Hepatocyte (in vitro differentiated cells): ENCODE measurements around the gene CORO2B. TPM values are rescaled to one million over a fixed set of nuclear protein-coding genes. Genes with fewer than 3 reads are reported as not detected.

Source experiments
- DNase-seq: peaks from one replicate; pipeline ENCODE4 v3.0.0-alpha.2; 2016; ENCODE audit warnings: low spot score
- H2AFZ ChIP-seq: fragments of 200-600 bp; sonication (generic); 2 replicates; pipeline ENCODE4 v1.6.0; 2016; ENCODE audit warnings: antibody characterized with exemption, mild to moderate bottlenecking
- H3K27ac ChIP-seq: fragments of 200-600 bp; sonication (generic); 2 replicates; pipeline ENCODE4 v1.5.1; 2016; ENCODE audit warnings: mild to moderate bottlenecking
- H3K27me3 ChIP-seq: fragments of 200-600 bp; sonication (generic); 2 replicates; pipeline ENCODE4 v1.6.1; 2016
- H3K36me3 ChIP-seq: fragments of 200-600 bp; sonication (generic); replicated peaks from 2 replicates; pipeline ENCODE4 v1.5.1; 2016; ENCODE audit warnings: low read depth; ENCODE audit not compliant: insufficient read depth
- H3K4me1 ChIP-seq: fragments of 200-600 bp; sonication (generic); 2 replicates; pipeline ENCODE4 v1.5.1; 2016; ENCODE audit warnings: mild to moderate bottlenecking, moderate library complexity; ENCODE audit not compliant: insufficient read depth
- H3K4me2 ChIP-seq: fragments of 200-600 bp; sonication (generic); 2 replicates; pipeline ENCODE4 v1.6.0; 2016
- H3K4me3 ChIP-seq: fragments of 200-600 bp; sonication (generic); 2 replicates; pipeline ENCODE4 v1.5.1; 2016; ENCODE audit warnings: mild to moderate bottlenecking
- H3K79me2 ChIP-seq: fragments of 200-600 bp; sonication (generic); 2 replicates; pipeline ENCODE4 v1.6.0; 2017; ENCODE audit warnings: mild to moderate bottlenecking
- H3K9me2 ChIP-seq: fragments of 200-600 bp; sonication (generic); replicated peaks from 2 replicates; pipeline ENCODE4 v1.6.0; 2017; ENCODE audit warnings: mild to moderate bottlenecking; ENCODE audit not compliant: insufficient read depth
- H3K9me3 ChIP-seq: fragments of 200-600 bp; sonication (generic); 2 replicates; pipeline ENCODE4 v1.5.1; 2016; ENCODE audit warnings: low read depth, mild to moderate bottlenecking
- H4K20me1 ChIP-seq: fragments of 200-600 bp; sonication (generic); 2 replicates; pipeline ENCODE4 v1.6.0; 2016; ENCODE audit warnings: mild to moderate bottlenecking; ENCODE audit not compliant: insufficient read depth, poor library complexity, severe bottlenecking
- EZH2 ChIP-seq: fragments of 200-600 bp; sonication (generic); IDR thresholded peaks from 2 replicates; pipeline ENCODE4 v1.6.1; 2016; ENCODE audit warnings: antibody characterized with exemption, mild to moderate bottlenecking, borderline replicate concordance
- EZH2phosphoT487 ChIP-seq: fragments of 200-600 bp; sonication (generic); IDR thresholded peaks from one replicate; pipeline ENCODE4 v1.6.1; 2018; ENCODE audit warnings: antibody characterized with exemption, mild to moderate bottlenecking, low read depth, moderate library complexity; ENCODE audit not compliant: unreplicated experiment, severe bottlenecking
- WGBS: methylation state at CpG from one replicate; pipeline ENCODE4 v1.1.6; 2016; ENCODE audit warnings: low lambda C conversion rate; ENCODE audit errors: missing lambda C conversion rate; 5-methylcytosine and 5-hydroxymethylcytosine counted together
- polyA plus RNA-seq: library from polyadenylated mRNA; unstranded; fragments of >200 nt; fragmentation: Nextera tagmentation; extraction: Ambion mirVana; gene quantifications from 2 replicates; pipeline ENCODE4 v1.2.1, GENCODE V29; 2016
- total RNA-seq: library from RNA; depleted of rRNA; stranded (reverse); fragments of >200 nt; gene quantifications from 2 replicates; pipeline ENCODE4 v1.2.3, GENCODE V29; 2014
- TF ChIP-seq, protein P1 (sequence below): fragments of 200-600 bp; sonication (generic); IDR thresholded peaks from 2 replicates; pipeline ENCODE4 v1.5.1; 2016; ENCODE audit warnings: antibody characterized with exemption, mild to moderate bottlenecking; ENCODE audit not compliant: poor library complexity

The CORO2B gene
- total and polyA plus RNA-seq, 2 experiments from 2014 or later = 2.9 to 5.1 TPM

DNA sequence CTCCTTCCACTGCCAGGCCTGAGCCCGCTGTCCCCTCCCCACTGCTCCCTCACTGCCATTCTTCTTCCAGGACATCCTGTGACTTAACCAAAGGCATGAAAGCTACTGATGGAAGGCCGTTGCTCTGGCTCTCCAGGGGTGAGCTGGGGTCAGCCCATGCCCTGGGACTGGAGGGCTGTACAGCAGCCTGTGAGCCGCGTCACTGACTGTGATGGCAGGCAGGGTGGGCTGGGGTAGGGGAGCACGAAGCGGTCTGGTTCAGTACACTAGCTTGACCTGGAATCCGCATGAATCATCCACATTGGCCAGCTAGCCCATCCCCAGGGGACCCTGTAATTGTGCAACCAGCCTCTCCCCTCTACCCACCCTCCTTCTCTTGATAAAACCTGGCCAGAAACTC lies 30.8 kb downstream of the CORO2B start:
- H3K9me3 ChIP-seq = no peaks in the 10 kb centered on the region
- no peaks in the 10 kb centered on the region for H3K9me2 ChIP-seq
- no peaks in the 10 kb centered on the region for H3K79me2 ChIP-seq
- no peak overlapping the region for H3K27ac ChIP-seq
- no peak for DNase-seq
- 71% methylated on average over 7 of the region's 7 CpGs for WGBS
- H3K4me1 ChIP-seq = peaks cover 16% of the 10 kb centered on the region
- no peak for TF ChIP-seq EZH2phosphoT487
- TF ChIP-seq EZH2 = no peak
- TF ChIP-seq, protein P1, sequence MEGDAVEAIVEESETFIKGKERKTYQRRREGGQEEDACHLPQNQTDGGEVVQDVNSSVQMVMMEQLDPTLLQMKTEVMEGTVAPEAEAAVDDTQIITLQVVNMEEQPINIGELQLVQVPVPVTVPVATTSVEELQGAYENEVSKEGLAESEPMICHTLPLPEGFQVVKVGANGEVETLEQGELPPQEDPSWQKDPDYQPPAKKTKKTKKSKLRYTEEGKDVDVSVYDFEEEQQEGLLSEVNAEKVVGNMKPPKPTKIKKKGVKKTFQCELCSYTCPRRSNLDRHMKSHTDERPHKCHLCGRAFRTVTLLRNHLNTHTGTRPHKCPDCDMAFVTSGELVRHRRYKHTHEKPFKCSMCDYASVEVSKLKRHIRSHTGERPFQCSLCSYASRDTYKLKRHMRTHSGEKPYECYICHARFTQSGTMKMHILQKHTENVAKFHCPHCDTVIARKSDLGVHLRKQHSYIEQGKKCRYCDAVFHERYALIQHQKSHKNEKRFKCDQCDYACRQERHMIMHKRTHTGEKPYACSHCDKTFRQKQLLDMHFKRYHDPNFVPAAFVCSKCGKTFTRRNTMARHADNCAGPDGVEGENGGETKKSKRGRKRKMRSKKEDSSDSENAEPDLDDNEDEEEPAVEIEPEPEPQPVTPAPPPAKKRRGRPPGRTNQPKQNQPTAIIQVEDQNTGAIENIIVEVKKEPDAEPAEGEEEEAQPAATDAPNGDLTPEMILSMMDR = no peak
- no peaks in the 10 kb centered on the region for H3K27me3 ChIP-seq
- no peaks in the 10 kb centered on the region for H3K36me3 ChIP-seq
- no peak overlapping the region for H2AFZ ChIP-seq
- no peak overlapping the region for H3K4me2 ChIP-seq
- no peak overlapping the region for H3K4me3 ChIP-seq
- no peaks in the 10 kb centered on the region for H4K20me1 ChIP-seq

DNA sequence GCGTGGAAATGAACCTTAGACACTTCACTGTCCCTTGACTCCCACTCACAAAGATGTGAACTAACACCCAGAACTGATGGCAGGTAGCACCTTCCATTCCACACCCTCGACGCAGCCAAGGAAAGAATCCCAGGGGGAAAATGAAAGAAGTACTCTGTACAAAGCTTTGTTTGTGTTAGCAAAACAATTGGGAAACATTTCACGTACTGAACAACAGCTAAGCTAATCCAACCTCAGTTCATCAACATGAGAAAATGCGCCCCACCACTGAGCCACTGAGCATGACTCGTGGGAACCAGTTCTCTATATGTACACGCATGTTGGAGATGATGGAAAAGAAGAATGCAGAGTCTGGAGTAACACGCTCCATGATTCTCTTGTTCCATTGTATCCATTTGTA lies 32.0 kb downstream of the CORO2B start:
- no peak overlapping the region for H2AFZ ChIP-seq
- H3K9me2 ChIP-seq = no peaks in the 10 kb centered on the region
- H3K36me3 ChIP-seq = no peaks in the 10 kb centered on the region
- TF ChIP-seq EZH2phosphoT487 (no peak), EZH2 (no peak)
- TF ChIP-seq, protein P1 = no peak
- H4K20me1 ChIP-seq = no peaks in the 10 kb centered on the region
- DNase-seq = no peak
- H3K4me3 ChIP-seq = no peak overlapping the region
- H3K79me2 ChIP-seq = no peaks in the 10 kb centered on the region
- no peaks in the 10 kb centered on the region for H3K9me3 ChIP-seq
- no peak overlapping the region for H3K27ac ChIP-seq
- H3K4me2 ChIP-seq = no peak overlapping the region
- H3K4me1 ChIP-seq = peaks cover 16% of the 10 kb centered on the region
- H3K27me3 ChIP-seq = no peaks in the 10 kb centered on the region
- WGBS = 87% methylated on average over 8 of the region's 8 CpGs

DNA sequence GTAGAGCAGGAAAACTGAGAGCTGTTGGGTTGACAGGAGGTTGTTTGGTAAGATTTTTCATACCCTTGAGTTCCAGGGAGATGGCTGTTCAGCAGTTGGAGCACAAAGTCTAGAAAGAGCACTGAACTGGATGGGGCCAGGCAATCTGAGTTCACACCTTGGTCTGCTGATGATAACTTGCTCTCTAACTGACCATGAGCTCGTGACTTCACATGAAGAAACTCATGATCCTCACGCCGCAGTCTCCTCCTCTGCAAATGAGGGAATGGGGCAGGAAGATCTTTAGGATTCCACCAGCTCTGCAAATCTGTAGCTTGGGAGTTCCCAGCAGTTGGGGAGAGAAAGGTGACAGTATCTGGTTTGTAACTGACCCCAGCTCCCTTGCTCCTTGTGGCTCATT lies 33.7 kb downstream of the CORO2B start:
- Histone ChIP-seq H2AFZ (no peak overlapping the region), H3K4me1 (peaks cover 16% of the 10 kb centered on the region), H3K9me2 (no peaks in the 10 kb centered on the region), H3K4me3 (no peak overlapping the region), H3K4me2 (no peak overlapping the region), H3K9me3 (no peaks in the 10 kb centered on the region), H3K27me3 (no peaks in the 10 kb centered on the region), H3K36me3 (no peaks in the 10 kb centered on the region), H3K27ac (no peak overlapping the region), H4K20me1 (no peaks in the 10 kb centered on the region), H3K79me2 (no peaks in the 10 kb centered on the region)
- TF ChIP-seq, protein P1 = no peak
- TF ChIP-seq EZH2phosphoT487 (no peak), EZH2 (no peak)
- 98% methylated on average over 3 of the region's 3 CpGs for WGBS
- no peak for DNase-seq
